ENCODE measurements around the gene BEX3.

The BEX3 gene

DNA sequence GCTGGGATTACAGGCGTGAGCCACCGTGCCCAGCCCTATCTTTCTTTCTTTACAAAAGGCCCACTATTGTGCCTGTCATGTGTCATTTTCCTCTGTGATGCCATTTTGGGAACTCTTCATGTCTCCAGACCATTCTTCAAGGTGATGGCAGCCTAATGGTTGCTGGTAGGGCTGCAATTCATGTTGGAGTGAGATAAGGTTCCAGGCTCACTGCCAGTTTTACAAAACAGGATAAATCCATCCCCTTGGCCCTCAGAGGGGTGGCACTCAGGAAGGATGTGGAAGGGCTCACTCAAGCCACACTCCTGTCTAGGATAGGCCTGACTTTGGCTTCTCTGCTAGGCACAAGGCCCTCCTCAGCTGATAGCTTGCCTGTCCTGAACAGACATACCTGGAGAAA is 16.2 kb upstream of the BEX3 start:
- no peak for DNase-seq (ENCODE audit: extremely low read depth, insufficient read length)
- TF ChIP-seq, protein P1, sequence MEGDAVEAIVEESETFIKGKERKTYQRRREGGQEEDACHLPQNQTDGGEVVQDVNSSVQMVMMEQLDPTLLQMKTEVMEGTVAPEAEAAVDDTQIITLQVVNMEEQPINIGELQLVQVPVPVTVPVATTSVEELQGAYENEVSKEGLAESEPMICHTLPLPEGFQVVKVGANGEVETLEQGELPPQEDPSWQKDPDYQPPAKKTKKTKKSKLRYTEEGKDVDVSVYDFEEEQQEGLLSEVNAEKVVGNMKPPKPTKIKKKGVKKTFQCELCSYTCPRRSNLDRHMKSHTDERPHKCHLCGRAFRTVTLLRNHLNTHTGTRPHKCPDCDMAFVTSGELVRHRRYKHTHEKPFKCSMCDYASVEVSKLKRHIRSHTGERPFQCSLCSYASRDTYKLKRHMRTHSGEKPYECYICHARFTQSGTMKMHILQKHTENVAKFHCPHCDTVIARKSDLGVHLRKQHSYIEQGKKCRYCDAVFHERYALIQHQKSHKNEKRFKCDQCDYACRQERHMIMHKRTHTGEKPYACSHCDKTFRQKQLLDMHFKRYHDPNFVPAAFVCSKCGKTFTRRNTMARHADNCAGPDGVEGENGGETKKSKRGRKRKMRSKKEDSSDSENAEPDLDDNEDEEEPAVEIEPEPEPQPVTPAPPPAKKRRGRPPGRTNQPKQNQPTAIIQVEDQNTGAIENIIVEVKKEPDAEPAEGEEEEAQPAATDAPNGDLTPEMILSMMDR (IDR thresholded peaks at IDR 0.05; ENCODE audit: insufficient read depth, low read length, poor library complexity, severe bottlenecking) = no peak
- Histone ChIP-seq H3K4me3 (replicated peaks; ENCODE audit: low read depth, low read length) (no peak overlapping the region), H3K27me3 (replicated peaks; ENCODE audit: control insufficient read depth, insufficient read depth, low read length) (no peaks in the 10 kb centered on the region), H3K36me3 (ENCODE audit: control insufficient read depth, insufficient read depth, low read length) (no peaks in the 10 kb centered on the region)

DNA sequence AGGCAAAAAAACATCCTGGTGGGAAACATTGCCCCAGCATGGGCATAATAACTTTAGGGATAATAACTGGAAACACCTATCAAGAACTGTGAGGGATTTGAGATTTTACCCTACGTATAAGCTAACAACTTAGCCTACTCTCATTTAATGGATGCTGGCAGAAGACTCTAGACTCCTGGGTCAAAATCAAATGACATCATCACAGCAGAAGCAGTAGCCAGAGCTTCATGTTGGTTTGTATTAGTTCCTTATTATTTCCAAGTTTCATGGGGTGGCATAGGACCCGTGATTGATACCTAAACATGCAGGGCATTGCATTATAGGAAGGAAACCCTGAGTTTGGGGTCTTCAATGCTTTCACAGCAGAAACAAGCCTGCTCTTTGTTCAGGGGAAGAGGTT is 15.4 kb upstream of the BEX3 start:
- Histone ChIP-seq H3K4me3 (replicated peaks; ENCODE audit: low read depth, low read length) (no peak overlapping the region), H3K36me3 (ENCODE audit: control insufficient read depth, insufficient read depth, low read length) (no peaks in the 10 kb centered on the region), H3K27me3 (replicated peaks; ENCODE audit: control insufficient read depth, insufficient read depth, low read length) (no peaks in the 10 kb centered on the region)
- no peak for DNase-seq (ENCODE audit: extremely low read depth, insufficient read length)
- TF ChIP-seq, protein P1 (IDR thresholded peaks at IDR 0.05; ENCODE audit: insufficient read depth, low read length, poor library complexity, severe bottlenecking) = no peak

DNA sequence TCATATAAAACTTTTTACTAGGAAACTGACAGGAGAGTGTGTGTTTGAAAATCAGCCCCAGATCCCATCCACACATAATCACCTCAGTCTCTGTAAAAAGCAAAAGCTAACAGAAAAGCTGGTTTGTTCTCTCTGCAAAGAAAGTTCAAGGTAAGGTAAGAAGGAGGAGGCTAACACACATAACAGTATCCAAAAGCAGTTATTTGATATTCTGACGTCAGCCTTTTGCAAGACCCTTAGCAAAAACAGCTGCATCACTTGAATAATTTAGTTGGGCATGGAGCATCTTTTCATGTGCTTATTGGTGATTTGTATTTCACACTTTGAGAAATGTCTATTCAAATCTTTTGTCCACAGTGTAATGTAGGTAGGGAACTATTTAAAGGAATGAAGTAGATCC is 14.5 kb upstream of the BEX3 start:
- H3K4me3 ChIP-seq (replicated peaks; ENCODE audit: low read depth, low read length) = no peak overlapping the region
- DNase-seq (ENCODE audit: extremely low read depth, insufficient read length) = no peak
- H3K27me3 ChIP-seq (replicated peaks; ENCODE audit: control insufficient read depth, insufficient read depth, low read length) = no peaks in the 10 kb centered on the region
- H3K36me3 ChIP-seq (ENCODE audit: control insufficient read depth, insufficient read depth, low read length) = no peaks in the 10 kb centered on the region
- TF ChIP-seq, protein P1 (IDR thresholded peaks at IDR 0.05; ENCODE audit: insufficient read depth, low read length, poor library complexity, severe bottlenecking) = no peak

DNA sequence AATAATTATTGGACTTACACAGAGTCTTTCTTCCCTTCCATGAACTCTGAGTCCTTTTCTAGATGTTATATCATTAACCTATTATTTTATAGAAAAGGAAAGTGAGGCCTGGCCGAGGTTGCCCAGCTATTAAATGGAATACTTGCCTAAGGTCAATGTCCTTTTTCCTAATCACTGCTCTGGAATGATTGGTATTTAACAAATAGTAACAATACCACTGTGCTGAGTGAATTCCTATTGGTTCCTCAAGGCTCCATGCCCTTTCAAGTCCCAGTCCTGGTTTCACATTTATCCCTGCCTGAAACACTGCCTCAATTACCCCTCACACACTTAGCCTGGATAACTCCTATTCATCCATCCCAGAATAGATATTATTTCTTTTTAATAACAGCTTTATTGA is 13.9 kb upstream of the BEX3 start:
- Histone ChIP-seq H3K27me3 (replicated peaks; ENCODE audit: control insufficient read depth, insufficient read depth, low read length) (no peaks in the 10 kb centered on the region), H3K36me3 (ENCODE audit: control insufficient read depth, insufficient read depth, low read length) (no peaks in the 10 kb centered on the region), H3K4me3 (replicated peaks; ENCODE audit: low read depth, low read length) (no peak overlapping the region)
- no peak for DNase-seq (ENCODE audit: extremely low read depth, insufficient read length)
- TF ChIP-seq, protein P1 (IDR thresholded peaks at IDR 0.05; ENCODE audit: insufficient read depth, low read length, poor library complexity, severe bottlenecking) = no peak

DNA sequence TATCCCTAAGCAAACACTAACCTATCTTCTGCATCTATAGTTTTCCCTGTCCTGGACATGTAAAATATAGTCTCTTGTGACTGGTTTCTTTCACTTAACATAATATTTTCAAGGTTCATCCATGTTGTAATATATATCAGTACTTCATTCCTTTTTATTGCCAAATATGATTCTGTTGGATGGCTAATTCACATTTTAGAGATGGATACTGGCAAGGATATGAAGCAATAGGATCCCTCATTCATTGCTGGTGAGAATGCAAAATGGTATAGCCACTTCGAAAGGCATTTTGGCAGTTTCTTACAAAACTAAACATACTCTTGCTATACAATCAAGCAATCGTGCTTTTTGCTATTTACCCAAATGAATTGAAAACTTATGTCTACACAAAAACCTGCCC is 13.3 kb upstream of the BEX3 start:
- Histone ChIP-seq H3K4me3 (replicated peaks; ENCODE audit: low read depth, low read length) (no peak overlapping the region), H3K36me3 (ENCODE audit: control insufficient read depth, insufficient read depth, low read length) (no peaks in the 10 kb centered on the region), H3K27me3 (replicated peaks; ENCODE audit: control insufficient read depth, insufficient read depth, low read length) (no peaks in the 10 kb centered on the region)
- DNase-seq (ENCODE audit: extremely low read depth, insufficient read length) = no peak
- TF ChIP-seq, protein P1 (IDR thresholded peaks at IDR 0.05; ENCODE audit: insufficient read depth, low read length, poor library complexity, severe bottlenecking) = no peak

DNA sequence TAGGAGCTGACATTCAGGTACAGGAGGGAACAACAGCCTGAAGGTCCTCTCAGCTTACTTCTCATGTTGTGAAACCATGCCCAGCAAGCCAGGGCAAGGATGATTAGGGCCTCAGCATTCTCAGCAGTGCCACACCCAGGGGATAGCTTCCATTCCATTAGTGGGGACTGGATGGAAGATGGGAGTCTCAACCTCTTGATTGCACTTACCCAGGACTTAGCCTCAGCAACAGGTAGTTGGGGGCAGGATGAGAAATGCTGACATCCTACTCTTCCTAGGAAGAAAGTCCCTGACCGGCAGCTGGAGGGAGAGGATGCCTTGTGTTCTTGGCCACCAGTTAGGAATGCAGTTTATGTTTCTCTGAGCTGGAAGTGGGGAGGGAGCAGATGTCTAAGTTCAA is 8.8 kb upstream of the BEX3 start:
- no peaks in the 10 kb centered on the region for H3K36me3 ChIP-seq (ENCODE audit: control insufficient read depth, insufficient read depth, low read length)
- DNase-seq (ENCODE audit: extremely low read depth, insufficient read length) = no peak
- H3K27me3 ChIP-seq (replicated peaks; ENCODE audit: control insufficient read depth, insufficient read depth, low read length) = no peaks in the 10 kb centered on the region
- no peak overlapping the region for H3K4me3 ChIP-seq (replicated peaks; ENCODE audit: low read depth, low read length)
- TF ChIP-seq, protein P1 (IDR thresholded peaks at IDR 0.05; ENCODE audit: insufficient read depth, low read length, poor library complexity, severe bottlenecking) = no peak

Data from GM06990 (cell line).